Measurements from ENCODE around the gene MAP3K3.

GRCh38 chr17:63639125-63639524 lies 16.9 kb downstream of the MAP3K3 start:
- TF ChIP-seq, protein P1, sequence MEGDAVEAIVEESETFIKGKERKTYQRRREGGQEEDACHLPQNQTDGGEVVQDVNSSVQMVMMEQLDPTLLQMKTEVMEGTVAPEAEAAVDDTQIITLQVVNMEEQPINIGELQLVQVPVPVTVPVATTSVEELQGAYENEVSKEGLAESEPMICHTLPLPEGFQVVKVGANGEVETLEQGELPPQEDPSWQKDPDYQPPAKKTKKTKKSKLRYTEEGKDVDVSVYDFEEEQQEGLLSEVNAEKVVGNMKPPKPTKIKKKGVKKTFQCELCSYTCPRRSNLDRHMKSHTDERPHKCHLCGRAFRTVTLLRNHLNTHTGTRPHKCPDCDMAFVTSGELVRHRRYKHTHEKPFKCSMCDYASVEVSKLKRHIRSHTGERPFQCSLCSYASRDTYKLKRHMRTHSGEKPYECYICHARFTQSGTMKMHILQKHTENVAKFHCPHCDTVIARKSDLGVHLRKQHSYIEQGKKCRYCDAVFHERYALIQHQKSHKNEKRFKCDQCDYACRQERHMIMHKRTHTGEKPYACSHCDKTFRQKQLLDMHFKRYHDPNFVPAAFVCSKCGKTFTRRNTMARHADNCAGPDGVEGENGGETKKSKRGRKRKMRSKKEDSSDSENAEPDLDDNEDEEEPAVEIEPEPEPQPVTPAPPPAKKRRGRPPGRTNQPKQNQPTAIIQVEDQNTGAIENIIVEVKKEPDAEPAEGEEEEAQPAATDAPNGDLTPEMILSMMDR (conservative IDR thresholded peaks at IDR 0.05; ENCODE audit: low read depth in 2 of 2), result no peak
- no peak for TF ChIP-seq POLR2AphosphoS5 (IDR thresholded peaks at IDR 0.05; ENCODE audit: low read depth)
- TF ChIP-seq EZH2 (IDR thresholded peaks at IDR 0.05; ENCODE audit: low read depth, unreplicated experiment), result no peak
- TF ChIP-seq REST (IDR thresholded peaks at IDR 0.05; ENCODE audit: unreplicated experiment), result no peak
- no peak for TF ChIP-seq EZH2phosphoT487 (IDR thresholded peaks at IDR 0.05; ENCODE audit: unreplicated experiment)
